Ovary (tissue), 9 donors: ENCODE measurements around the gene HNRNPLL. TPM values are rescaled to one million over a fixed set of nuclear protein-coding genes. Genes with fewer than 3 reads are reported as not detected.

ENCODE experiments used
- DNase-seq, 5 donors: peaks; one replicate each; pipeline ENCODE4 v3.0.0-alpha.2; 2019 to 2020
- H3K27ac ChIP-seq, 2 donors: fragments of 200-600 bp; one replicate each; pipeline versions ENCODE4 v1.5.1 to v1.8.0; 2019 to 2022
- H3K27me3 ChIP-seq: fragments of 200-600 bp; one replicate; pipeline ENCODE4 v1.8.0; 2022
- H3K36me3 ChIP-seq: fragments of 200-600 bp; sonication (generic); one replicate; pipeline ENCODE4 v1.5.1; 2019
- H3K4me1 ChIP-seq: one replicate; pipeline ENCODE4 v1.8.1; 2013; ENCODE audit warnings: mild to moderate bottlenecking, moderate library complexity; ENCODE audit not compliant: insufficient read depth
- H3K4me3 ChIP-seq: fragments of 200-600 bp; sonication (generic); one replicate; pipeline ENCODE4 v1.5.1; 2017
- H3K9me3 ChIP-seq, 2 donors: fragments of 200-600 bp in 1 of 2; sonication (generic) in 1 of 2; one replicate each; pipeline versions ENCODE4 v1.5.1 to v1.8.1; 2013 to 2019; ENCODE audit warnings: mild to moderate bottlenecking in 1 of 2, moderate library complexity in 1 of 2
- EP300 ChIP-seq: sonication (generic); formaldehyde crosslinking; IDR thresholded peaks from one replicate; pipeline ENCODE4 v1.6.1; 2017; ENCODE audit warnings: antibody characterized with exemption
- POLR2A ChIP-seq: fragments of 450-650 bp; IDR thresholded peaks from one replicate; pipeline ENCODE4 v1.6.1; 2017; ENCODE audit warnings: antibody characterized with exemption, mild to moderate bottlenecking, moderate library complexity
- WGBS, 3 donors: extraction: QIAGEN DNeasy Blood & Tissue Kit in 1 of 3; methylation state at CpG; one replicate each; pipeline versions ENCODE4 v1.1.5 to v1.1.7; 2013 to 2017; 5-methylcytosine and 5-hydroxymethylcytosine counted together
- intact Hi-C, 4 donors: fragments of 100-400 bp; cut with DNase I; formaldehyde crosslinking; loops; one replicate each; pipeline versions ENCODE4 v1.11.0 to v1.15.1; 2022 to 2023
- polyA plus RNA-seq, 2 donors: library from polyadenylated mRNA; stranded (reverse); fragments of 200-250 nt in 1 of 2; fragments of 350-450 nt in 1 of 2; fragmentation: Illumina TruSeq in 1 of 2; extraction: RNeasy Lipid Tissue Mini Kit (QIAGEN cat#74804) in 1 of 2; gene quantifications; one replicate each; pipeline ENCODE4 v1.2.3, GENCODE V29; 2013 to 2014
- total RNA-seq, 7 donors: library from RNA; depleted of rRNA in 2 of 7; stranded (reverse); fragments of >200 nt in 2 of 7; fragmentation: NEBNext Ultra II Directional in 3 of 7; extraction: Animal tissue kit (Norgen Biotek cat#: 25700) in 3 of 7; gene quantifications; one replicate each; pipeline versions ENCODE4 v1.1.0 to v1.2.4, GENCODE V29; 2016 to 2023
- TF ChIP-seq, protein P1 (sequence below), 3 donors: fragments of 450-650 bp in 2 of 3; fragments of 200-600 bp in 1 of 3; IDR thresholded peaks; one replicate each; pipeline versions ENCODE4 v1.5.1 to v1.8.0; 2016 to 2022; ENCODE audit warnings: antibody characterized with exemption in 3 of 3, mild to moderate bottlenecking in 1 of 3
- donor health status: DM: no; HTN: no; CAD: no; lungs with moderate emphysema.
- donor health status: DM: no; HTN: no; CAD: no.
- donor health status: Bipolar disorder and iron deficiency.
- donor health status: DM: yes; HTN: yes; CAD: no.
- donor health status: DM: no; HTN: no; CAD: no.
- donor health status: DM: yes; HTN: yes; CAD: no.

Gene HNRNPLL
- total and polyA plus RNA-seq, 9 donors: 19.1 to 59.2 (median 47.1) TPM

GRCh38 chr2:38596229-38596628 is 6.5 kb downstream of the HNRNPLL start:
- Histone ChIP-seq H3K4me1 (peaks cover 13% of the 10 kb centered on the region), H3K27ac (no peak overlapping the region), H3K9me3 (no peaks in the 10 kb centered on the region), H3K4me3 (no peak overlapping the region), H3K36me3 (no peaks in the 10 kb centered on the region), H3K27me3 (no peaks in the 10 kb centered on the region)
- intact Hi-C loops: loop anchor here in 1 of 4 donors (5.0 to 10.0 kb wide), 2 partner anchors 61 to 126 kb away; no protein-coding TSS in a partner anchor
- DNase-seq: no peak
- 90 to 96% (median 93%) methylated on average over 6 of the region's 6 CpGs for WGBS, 3 donors
- no peak for TF ChIP-seq POLR2A
- TF ChIP-seq, protein P1, sequence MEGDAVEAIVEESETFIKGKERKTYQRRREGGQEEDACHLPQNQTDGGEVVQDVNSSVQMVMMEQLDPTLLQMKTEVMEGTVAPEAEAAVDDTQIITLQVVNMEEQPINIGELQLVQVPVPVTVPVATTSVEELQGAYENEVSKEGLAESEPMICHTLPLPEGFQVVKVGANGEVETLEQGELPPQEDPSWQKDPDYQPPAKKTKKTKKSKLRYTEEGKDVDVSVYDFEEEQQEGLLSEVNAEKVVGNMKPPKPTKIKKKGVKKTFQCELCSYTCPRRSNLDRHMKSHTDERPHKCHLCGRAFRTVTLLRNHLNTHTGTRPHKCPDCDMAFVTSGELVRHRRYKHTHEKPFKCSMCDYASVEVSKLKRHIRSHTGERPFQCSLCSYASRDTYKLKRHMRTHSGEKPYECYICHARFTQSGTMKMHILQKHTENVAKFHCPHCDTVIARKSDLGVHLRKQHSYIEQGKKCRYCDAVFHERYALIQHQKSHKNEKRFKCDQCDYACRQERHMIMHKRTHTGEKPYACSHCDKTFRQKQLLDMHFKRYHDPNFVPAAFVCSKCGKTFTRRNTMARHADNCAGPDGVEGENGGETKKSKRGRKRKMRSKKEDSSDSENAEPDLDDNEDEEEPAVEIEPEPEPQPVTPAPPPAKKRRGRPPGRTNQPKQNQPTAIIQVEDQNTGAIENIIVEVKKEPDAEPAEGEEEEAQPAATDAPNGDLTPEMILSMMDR (IDR thresholded peaks at IDR 0.05): no peak
- TF ChIP-seq EP300: no peak

- 73 to 81% (median 80%) methylated on average over 2 of the region's 2 CpGs for WGBS, 3 donors
- intact Hi-C loops: loop anchor here in 1 of 4 donors (10.0 kb wide), 1 partner anchor 58 kb away; no protein-coding TSS in a partner anchor
- H3K4me3 ChIP-seq: no peak overlapping the region
- no peaks in the 10 kb centered on the region for H3K9me3 ChIP-seq
- no peak for TF ChIP-seq POLR2A
- TF ChIP-seq, protein P1 (IDR thresholded peaks at IDR 0.05): no peak
- TF ChIP-seq EP300: no peak
- no peak for DNase-seq
- no peak overlapping the region for H3K27ac ChIP-seq
- H3K27me3 ChIP-seq: no peaks in the 10 kb centered on the region
- H3K4me1 ChIP-seq: peaks cover 11% of the 10 kb centered on the region
- no peaks in the 10 kb centered on the region for H3K36me3 ChIP-seq
Measured at GRCh38 chr2:38592951-38593350, 9.8 kb downstream of the HNRNPLL start.

GRCh38 chr2:38591152-38591551 is 11.6 kb downstream of the HNRNPLL start:
- no peak for TF ChIP-seq EP300
- no peak for TF ChIP-seq POLR2A
- TF ChIP-seq, protein P1 (IDR thresholded peaks at IDR 0.05): no peak
- no peak overlapping the region for H3K4me3 ChIP-seq
- H3K9me3 ChIP-seq: no peaks in the 10 kb centered on the region
- DNase-seq: no peak
- no peaks in the 10 kb centered on the region for H3K27me3 ChIP-seq
- intact Hi-C loops: loop anchor here in 1 of 4 donors (10.0 kb wide), 1 partner anchor 56 kb away; no protein-coding TSS in a partner anchor
- 21 to 28% (median 26%) methylated on average over 2 of the region's 2 CpGs for WGBS, 3 donors
- H3K4me1 ChIP-seq: peaks cover 11% of the 10 kb centered on the region
- H3K36me3 ChIP-seq: no peaks in the 10 kb centered on the region
- H3K27ac ChIP-seq: no peak overlapping the region

DNA sequence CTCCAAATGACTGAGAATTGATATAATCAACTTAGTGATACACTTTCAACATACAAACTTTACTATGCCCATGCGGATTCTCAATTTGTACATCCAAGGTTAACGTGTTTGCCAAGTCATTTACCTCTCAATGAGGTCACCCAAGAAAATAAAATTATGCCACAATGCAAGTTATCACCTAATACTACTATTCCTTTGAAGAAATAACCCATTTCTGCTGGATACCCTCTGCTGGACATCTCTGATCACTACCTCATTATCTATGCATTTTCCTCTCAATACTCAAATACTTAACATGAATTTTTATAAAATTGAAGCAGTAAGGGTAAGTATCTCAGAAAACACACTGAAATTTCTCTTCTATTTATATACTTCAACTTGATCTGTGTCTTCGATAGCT is 12.7 kb downstream of the HNRNPLL start:
- Histone ChIP-seq H3K36me3 (no peaks in the 10 kb centered on the region), H3K4me1 (peaks cover 11% of the 10 kb centered on the region), H3K9me3 (no peaks in the 10 kb centered on the region), H3K27me3 (no peaks in the 10 kb centered on the region), H3K4me3 (no peak overlapping the region), H3K27ac (no peak overlapping the region)
- WGBS, 3 donors: 64 to 78% (median 78%) methylated on average over 3 of the region's 3 CpGs
- TF ChIP-seq EP300 (no peak), POLR2A (no peak)
- TF ChIP-seq, protein P1 (IDR thresholded peaks at IDR 0.05): no peak
- intact Hi-C loops: loop anchor here in 1 of 4 donors (10.0 kb wide), 1 partner anchor 55 kb away; no protein-coding TSS in a partner anchor
- no peak for DNase-seq
